Trophoblast cell (in vitro differentiated cells and primary cell): ENCODE measurements around the gene TTC39B.

Source experiments
- DNase-seq, 2 donors: peaks; one replicate each; pipeline ENCODE4 v3.0.0-alpha.2; 2016
- H2AFZ ChIP-seq: 2 replicates; pipeline ENCODE4 v1.6.1; 2013; ENCODE audit warnings: low read length, moderate library complexity, mild to moderate bottlenecking; ENCODE audit not compliant: insufficient read depth, poor library complexity
- H2AK5ac ChIP-seq: 2 replicates; pipeline ENCODE4 v1.6.1; 2013; ENCODE audit warnings: mild to moderate bottlenecking, low read length
- H2BK120ac ChIP-seq: 2 replicates; pipeline ENCODE4 v1.6.1; 2013; ENCODE audit warnings: low read length, mild to moderate bottlenecking, moderate library complexity; ENCODE audit not compliant: insufficient read depth, poor library complexity
- H2BK12ac ChIP-seq: 2 replicates; pipeline ENCODE4 v1.6.1; 2013; ENCODE audit warnings: mild to moderate bottlenecking, low read length, moderate library complexity
- H2BK5ac ChIP-seq: 2 replicates; pipeline ENCODE4 v1.6.1; 2013; ENCODE audit warnings: low read length, low read depth, moderate library complexity, mild to moderate bottlenecking; ENCODE audit not compliant: poor library complexity
- H3K14ac ChIP-seq: 2 replicates; pipeline ENCODE4 v1.6.1; 2013; ENCODE audit warnings: mild to moderate bottlenecking, low read length
- H3K18ac ChIP-seq: 2 replicates; pipeline ENCODE4 v1.6.1; 2013; ENCODE audit warnings: mild to moderate bottlenecking, low read length
- H3K23ac ChIP-seq: 2 replicates; pipeline ENCODE4 v1.6.1; 2013; ENCODE audit warnings: low read length
- H3K27ac ChIP-seq: 2 replicates; pipeline ENCODE4 v1.5.1; 2013; ENCODE audit warnings: low read depth, mild to moderate bottlenecking, inconsistent platforms, low read length, moderate library complexity
- H3K27me3 ChIP-seq: 2 replicates; pipeline ENCODE4 v1.6.1; 2013; ENCODE audit warnings: inconsistent platforms, mild to moderate bottlenecking, low read length, moderate library complexity; ENCODE audit not compliant: insufficient read depth
- H3K36me3 ChIP-seq, 2 experiments: 1 replicate in 1 of 2; 2 replicates in 1 of 2; pipeline ENCODE4 v1.6.1; 2013; ENCODE audit warnings: low read length in 2 of 2, mild to moderate bottlenecking in 2 of 2, moderate library complexity in 1 of 2; ENCODE audit not compliant: insufficient read depth in 2 of 2, control insufficient read depth in 1 of 2
- H3K4ac ChIP-seq: 2 replicates; pipeline ENCODE4 v1.6.1; 2013; ENCODE audit warnings: low read depth, mild to moderate bottlenecking, low read length, moderate library complexity
- H3K4me1 ChIP-seq, 2 experiments: 1 replicate in 1 of 2; 2 replicates in 1 of 2; pipeline ENCODE4 v1.6.1; 2013; ENCODE audit warnings: low read length in 2 of 2, mild to moderate bottlenecking in 2 of 2, moderate library complexity in 1 of 2; ENCODE audit not compliant: insufficient read depth in 2 of 2, control insufficient read depth in 1 of 2
- H3K4me2 ChIP-seq: 2 replicates; pipeline ENCODE4 v1.6.1; 2013; ENCODE audit warnings: inconsistent platforms, mild to moderate bottlenecking, low read length, moderate library complexity
- H3K4me3 ChIP-seq: 2 replicates; pipeline ENCODE4 v1.5.1; 2013; ENCODE audit warnings: mild to moderate bottlenecking, low read depth, low read length, inconsistent platforms
- H3K79me1 ChIP-seq: one replicate; pipeline ENCODE4 v1.6.1; 2013; ENCODE audit warnings: low read length
- H3K79me2 ChIP-seq: 2 replicates; pipeline ENCODE4 v1.6.1; 2013; ENCODE audit warnings: low read length, mild to moderate bottlenecking; ENCODE audit not compliant: control insufficient read depth, insufficient read depth, poor library complexity
- H3K9ac ChIP-seq: 2 replicates; pipeline ENCODE4 v1.6.1; 2013; ENCODE audit warnings: mild to moderate bottlenecking, low read length
- H3K9me3 ChIP-seq: 2 replicates; pipeline ENCODE4 v1.6.1; 2013; ENCODE audit warnings: low read depth, mild to moderate bottlenecking, control low read depth, inconsistent platforms, low read length; ENCODE audit not compliant: insufficient read depth
- H4K12ac ChIP-seq: 2 replicates; pipeline ENCODE4 v1.6.1; 2013; ENCODE audit warnings: low read depth, mild to moderate bottlenecking, low read length, moderate library complexity
- H4K8ac ChIP-seq: 2 replicates; pipeline ENCODE4 v1.6.1; 2013; ENCODE audit warnings: low read depth, mild to moderate bottlenecking, low read length, moderate library complexity
- H4K91ac ChIP-seq: one replicate; pipeline ENCODE4 v1.6.1; 2013; ENCODE audit warnings: low read depth, mild to moderate bottlenecking, low read length, moderate library complexity
- WGBS: extraction: QIAGEN DNeasy Blood & Tissue Kit; methylation state at CpG from one replicate; pipeline ENCODE4 v1.1.7; 2013; ENCODE audit warnings: missing lambda C conversion rate; ENCODE audit not compliant: insufficient read length, insufficient coverage; ENCODE audit errors: extremely low coverage; 5-methylcytosine and 5-hydroxymethylcytosine counted together

Gene TTC39B

GRCh38 chr9:15246708-15247107 lies 60.3 kb downstream of the TTC39B start:
- H3K18ac ChIP-seq: no peak overlapping the region
- no peaks in the 10 kb centered on the region for H3K79me2 ChIP-seq
- H3K27me3 ChIP-seq: no peaks in the 10 kb centered on the region
- H2BK12ac ChIP-seq: no peak overlapping the region
- H3K79me1 ChIP-seq: no peaks in the 10 kb centered on the region
- H3K14ac ChIP-seq: no peak overlapping the region
- no peak overlapping the region for H4K8ac ChIP-seq
- H3K9me3 ChIP-seq: no peaks in the 10 kb centered on the region
- no peak overlapping the region for H3K27ac ChIP-seq
- no peaks in the 10 kb centered on the region for H3K4me1 ChIP-seq
- no peak overlapping the region for H3K4me3 ChIP-seq
- no peak overlapping the region for H3K4ac ChIP-seq
- H2AK5ac ChIP-seq: no peak overlapping the region
- H2AFZ ChIP-seq: no peak overlapping the region
- no peak for DNase-seq
- no peak overlapping the region for H2BK120ac ChIP-seq
- no peak overlapping the region for H4K91ac ChIP-seq
- H3K36me3 ChIP-seq: no peaks in the 10 kb centered on the region
- no peak overlapping the region for H3K9ac ChIP-seq
- no peak overlapping the region for H4K12ac ChIP-seq
- no peak overlapping the region for H3K23ac ChIP-seq
- H3K4me2 ChIP-seq: no peak overlapping the region
- no peak overlapping the region for H2BK5ac ChIP-seq

- Histone ChIP-seq H3K18ac (no peak overlapping the region), H2BK120ac (no peak overlapping the region), H3K79me2 (no peaks in the 10 kb centered on the region), H3K36me3 (no peaks in the 10 kb centered on the region), H3K4me3 (no peak overlapping the region), H4K12ac (no peak overlapping the region), H3K27ac (no peak overlapping the region), H3K9me3 (no peaks in the 10 kb centered on the region), H3K23ac (no peak overlapping the region), H4K8ac (no peak overlapping the region), H3K4me1 (no peaks in the 10 kb centered on the region), H4K91ac (no peak overlapping the region), H3K27me3 (no peaks in the 10 kb centered on the region), H3K9ac (no peak overlapping the region), H3K79me1 (no peaks in the 10 kb centered on the region), H2AK5ac (no peak overlapping the region), H3K14ac (no peak overlapping the region), H2BK12ac (no peak overlapping the region), H2AFZ (no peak overlapping the region), H2BK5ac (no peak overlapping the region), H3K4ac (no peak overlapping the region), H3K4me2 (no peak overlapping the region)
- no CpG with 5 or more reads among the region's 1 CpG for WGBS
- DNase-seq: no peak
Measured at GRCh38 chr9:15246243-15246642, 60.8 kb downstream of the TTC39B start.

DNA sequence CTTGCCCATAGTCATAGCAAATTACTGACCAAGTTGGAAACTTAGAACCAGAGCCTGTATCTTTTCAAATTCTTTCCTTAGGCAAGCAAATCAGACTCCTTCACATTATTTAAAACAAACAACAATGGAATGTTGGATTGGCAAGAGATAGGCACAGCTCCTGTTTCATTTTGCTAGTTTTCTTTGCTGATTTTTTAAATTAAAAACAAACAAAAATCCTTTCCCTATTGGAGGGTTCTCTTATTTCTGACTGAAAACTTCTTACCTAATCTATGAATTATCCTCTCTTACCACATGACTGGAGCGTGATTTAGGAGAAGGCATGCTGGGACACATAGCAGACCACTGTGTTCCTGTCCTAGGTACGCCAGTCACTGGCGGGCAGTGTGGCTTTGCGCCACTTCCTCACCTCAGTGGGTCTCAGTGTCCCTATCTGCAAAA lies 63.0 kb downstream of the TTC39B start:
- no peak overlapping the region for H2BK120ac ChIP-seq
- no peaks in the 10 kb centered on the region for H3K79me2 ChIP-seq
- H3K14ac ChIP-seq: no peak overlapping the region
- H3K18ac ChIP-seq: no peak overlapping the region
- DNase-seq: no peak
- H3K4me2 ChIP-seq: no peak overlapping the region
- H3K9me3 ChIP-seq: no peaks in the 10 kb centered on the region
- no peak overlapping the region for H3K4ac ChIP-seq
- H2BK12ac ChIP-seq: no peak overlapping the region
- no peak overlapping the region for H3K4me3 ChIP-seq
- H3K23ac ChIP-seq: no peak overlapping the region
- no peaks in the 10 kb centered on the region for H3K79me1 ChIP-seq
- H3K4me1 ChIP-seq: no peaks in the 10 kb centered on the region
- no peak overlapping the region for H2AFZ ChIP-seq
- H2BK5ac ChIP-seq: no peak overlapping the region
- no peak overlapping the region for H4K12ac ChIP-seq
- no peak overlapping the region for H4K8ac ChIP-seq
- no peaks in the 10 kb centered on the region for H3K36me3 ChIP-seq
- no peak overlapping the region for H3K27ac ChIP-seq
- no peak overlapping the region for H3K9ac ChIP-seq
- no peak overlapping the region for H4K91ac ChIP-seq
- no peaks in the 10 kb centered on the region for H3K27me3 ChIP-seq
- no CpG with 5 or more reads among the region's 4 CpGs for WGBS
- no peak overlapping the region for H2AK5ac ChIP-seq

GRCh38 chr9:15243081-15243480 lies 63.9 kb downstream of the TTC39B start:
- Histone ChIP-seq H3K79me1 (no peaks in the 10 kb centered on the region), H4K91ac (no peak overlapping the region), H3K27me3 (no peaks in the 10 kb centered on the region), H3K18ac (no peak overlapping the region), H4K8ac (no peak overlapping the region), H3K23ac (no peak overlapping the region), H2BK5ac (no peak overlapping the region), H3K4me1 (no peaks in the 10 kb centered on the region), H2BK120ac (no peak overlapping the region), H3K27ac (no peak overlapping the region), H2BK12ac (no peak overlapping the region), H4K12ac (no peak overlapping the region), H3K79me2 (no peaks in the 10 kb centered on the region), H3K4ac (no peak overlapping the region), H3K14ac (no peak overlapping the region), H3K4me3 (no peak overlapping the region), H3K9ac (no peak overlapping the region), H3K36me3 (no peaks in the 10 kb centered on the region), H2AK5ac (no peak overlapping the region), H3K4me2 (no peak overlapping the region), H3K9me3 (no peaks in the 10 kb centered on the region), H2AFZ (no peak overlapping the region)
- no CpG with 5 or more reads among the region's 1 CpG for WGBS
- no peak for DNase-seq
